Measurements from ENCODE around the gene FSTL4.

FSTL4 gene

DNA sequence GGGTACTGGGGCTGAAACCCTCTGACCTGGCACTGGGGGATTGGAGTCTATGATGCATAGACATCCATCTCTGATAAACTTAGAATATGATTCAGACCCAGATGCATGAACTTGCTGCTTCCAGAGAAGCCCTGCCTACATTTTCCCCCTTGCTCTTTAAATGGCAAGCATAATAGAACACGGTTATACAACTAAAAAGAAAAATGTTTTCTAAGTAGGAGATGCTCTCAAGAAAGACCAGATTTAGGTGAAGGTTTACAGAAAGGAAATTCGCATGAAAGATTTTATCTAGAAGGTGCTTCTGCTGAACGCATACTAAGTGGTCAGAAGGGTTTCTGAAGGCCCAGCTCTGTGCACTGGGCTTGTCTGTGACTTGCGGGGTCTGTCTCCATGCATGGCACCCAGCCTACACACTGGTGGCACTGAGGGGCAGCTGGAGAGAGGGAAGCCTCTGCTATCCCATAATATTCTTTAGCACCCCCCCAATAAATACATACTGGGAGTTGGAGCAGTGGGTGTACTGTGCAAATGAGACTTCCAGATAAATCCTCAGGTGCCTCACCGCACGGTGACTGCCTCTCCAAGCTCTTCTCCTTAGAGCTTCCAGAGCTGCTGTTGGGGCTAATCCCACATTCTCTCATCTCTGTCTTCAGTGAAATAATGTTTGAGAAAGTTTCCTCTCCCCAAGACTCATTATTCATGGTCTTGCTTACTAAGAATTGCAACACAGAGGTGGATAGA, 114.6 kb downstream of the FSTL4 start:
- H2AFZ ChIP-seq (ENCODE audit: low read depth, low read length), result no peak overlapping the region
- no peaks in the 10 kb centered on the region for H3K36me3 ChIP-seq (ENCODE audit: insufficient read depth, low read length)
- H3K79me2 ChIP-seq (ENCODE audit: insufficient read depth, low read length), result no peaks in the 10 kb centered on the region
- H3K27ac ChIP-seq (ENCODE audit: low read length), result no peak overlapping the region
- no peaks in the 10 kb centered on the region for H3K9me3 ChIP-seq (ENCODE audit: insufficient read depth, low read length, severe bottlenecking)
- no peak overlapping the region for H3K4me2 ChIP-seq (ENCODE audit: insufficient read depth, low read length)
- TF ChIP-seq, protein P1, sequence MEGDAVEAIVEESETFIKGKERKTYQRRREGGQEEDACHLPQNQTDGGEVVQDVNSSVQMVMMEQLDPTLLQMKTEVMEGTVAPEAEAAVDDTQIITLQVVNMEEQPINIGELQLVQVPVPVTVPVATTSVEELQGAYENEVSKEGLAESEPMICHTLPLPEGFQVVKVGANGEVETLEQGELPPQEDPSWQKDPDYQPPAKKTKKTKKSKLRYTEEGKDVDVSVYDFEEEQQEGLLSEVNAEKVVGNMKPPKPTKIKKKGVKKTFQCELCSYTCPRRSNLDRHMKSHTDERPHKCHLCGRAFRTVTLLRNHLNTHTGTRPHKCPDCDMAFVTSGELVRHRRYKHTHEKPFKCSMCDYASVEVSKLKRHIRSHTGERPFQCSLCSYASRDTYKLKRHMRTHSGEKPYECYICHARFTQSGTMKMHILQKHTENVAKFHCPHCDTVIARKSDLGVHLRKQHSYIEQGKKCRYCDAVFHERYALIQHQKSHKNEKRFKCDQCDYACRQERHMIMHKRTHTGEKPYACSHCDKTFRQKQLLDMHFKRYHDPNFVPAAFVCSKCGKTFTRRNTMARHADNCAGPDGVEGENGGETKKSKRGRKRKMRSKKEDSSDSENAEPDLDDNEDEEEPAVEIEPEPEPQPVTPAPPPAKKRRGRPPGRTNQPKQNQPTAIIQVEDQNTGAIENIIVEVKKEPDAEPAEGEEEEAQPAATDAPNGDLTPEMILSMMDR (IDR thresholded peaks at IDR 0.05; ENCODE audit: borderline replicate concordance, extremely low read depth, low read length, poor library complexity, severe bottlenecking), result no peak
- TF ChIP-seq EZH2 (IDR thresholded peaks at IDR 0.05; ENCODE audit: borderline replicate concordance, low read depth, low read length, severe bottlenecking), result no peak
- no peak for ATAC-seq (ENCODE audit: insufficient read depth, low read depth)
- no peak for DNase-seq
- H3K4me3 ChIP-seq (ENCODE audit: low read depth in 1 of 2, low read length in 2 of 2), result no peak overlapping the region
- H3K9ac ChIP-seq (ENCODE audit: low read depth, low read length), result no peak overlapping the region
- H3K27me3 ChIP-seq (ENCODE audit: insufficient read depth, low read length, poor library complexity), result peaks cover 19% of the 10 kb centered on the region
- no peaks in the 10 kb centered on the region for H4K20me1 ChIP-seq (ENCODE audit: insufficient read depth, low read length)
- no peaks in the 10 kb centered on the region for H3K4me1 ChIP-seq (ENCODE audit: insufficient read depth, low read length)

DNA sequence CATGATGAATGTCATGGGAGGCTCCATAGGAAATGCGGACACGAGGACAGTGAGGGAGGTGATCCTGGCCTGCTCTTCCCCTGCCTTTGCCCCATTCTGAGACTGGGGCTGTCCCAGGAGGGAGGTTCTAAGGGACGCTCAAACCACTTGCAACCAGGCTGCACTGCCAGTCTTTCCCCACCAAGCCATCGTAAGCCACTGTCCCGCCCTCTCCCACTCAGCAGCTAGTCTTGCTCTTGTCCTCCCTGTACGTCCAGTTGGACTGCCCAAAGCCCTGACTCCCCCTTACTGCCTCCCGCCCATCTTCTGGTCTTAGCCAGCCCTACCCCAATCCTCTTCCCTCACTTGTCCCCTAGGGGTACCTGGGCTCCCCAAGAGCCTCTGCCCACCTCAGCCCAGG, 115.7 kb downstream of the FSTL4 start:
- Histone ChIP-seq H3K4me1 (ENCODE audit: insufficient read depth, low read length) (no peaks in the 10 kb centered on the region), H3K4me2 (ENCODE audit: insufficient read depth, low read length) (no peak overlapping the region), H3K79me2 (ENCODE audit: insufficient read depth, low read length) (no peaks in the 10 kb centered on the region), H4K20me1 (ENCODE audit: insufficient read depth, low read length) (no peaks in the 10 kb centered on the region), H3K36me3 (ENCODE audit: insufficient read depth, low read length) (no peaks in the 10 kb centered on the region), H3K27ac (ENCODE audit: low read length) (no peak overlapping the region), H3K27me3 (ENCODE audit: insufficient read depth, low read length, poor library complexity) (peaks cover 12% of the 10 kb centered on the region), H3K9ac (ENCODE audit: low read depth, low read length) (no peak overlapping the region), H2AFZ (ENCODE audit: low read depth, low read length) (no peak overlapping the region), H3K9me3 (ENCODE audit: insufficient read depth, low read length, severe bottlenecking) (no peaks in the 10 kb centered on the region), H3K4me3 (ENCODE audit: low read depth in 1 of 2, low read length in 2 of 2) (no peak overlapping the region)
- no peak for ATAC-seq (ENCODE audit: insufficient read depth, low read depth)
- TF ChIP-seq EZH2 (IDR thresholded peaks at IDR 0.05; ENCODE audit: borderline replicate concordance, low read depth, low read length, severe bottlenecking), result no peak
- TF ChIP-seq, protein P1 (IDR thresholded peaks at IDR 0.05; ENCODE audit: borderline replicate concordance, extremely low read depth, low read length, poor library complexity, severe bottlenecking), result no peak
- no peak for DNase-seq

GRCh38 chr5:133494923-133495246, 117.5 kb downstream of the FSTL4 start:
- Histone ChIP-seq H4K20me1 (ENCODE audit: insufficient read depth, low read length) (no peaks in the 10 kb centered on the region), H3K36me3 (ENCODE audit: insufficient read depth, low read length) (no peaks in the 10 kb centered on the region), H3K9ac (ENCODE audit: low read depth, low read length) (no peak overlapping the region), H2AFZ (ENCODE audit: low read depth, low read length) (no peak overlapping the region), H3K79me2 (ENCODE audit: insufficient read depth, low read length) (no peaks in the 10 kb centered on the region), H3K4me3 (ENCODE audit: low read depth in 1 of 2, low read length in 2 of 2) (no peak overlapping the region), H3K4me1 (ENCODE audit: insufficient read depth, low read length) (no peaks in the 10 kb centered on the region), H3K9me3 (ENCODE audit: insufficient read depth, low read length, severe bottlenecking) (no peaks in the 10 kb centered on the region), H3K27me3 (ENCODE audit: insufficient read depth, low read length, poor library complexity) (peaks cover 3% of the 10 kb centered on the region), H3K4me2 (ENCODE audit: insufficient read depth, low read length) (no peak overlapping the region), H3K27ac (ENCODE audit: low read length) (no peak overlapping the region)
- TF ChIP-seq, protein P1 (IDR thresholded peaks at IDR 0.05; ENCODE audit: borderline replicate concordance, extremely low read depth, low read length, poor library complexity, severe bottlenecking), result no peak
- TF ChIP-seq EZH2 (IDR thresholded peaks at IDR 0.05; ENCODE audit: borderline replicate concordance, low read depth, low read length, severe bottlenecking), result no peak
- ATAC-seq (ENCODE audit: insufficient read depth, low read depth), result no peak
- DNase-seq, result no peak
